Glutamatergic neuron (in vitro differentiated cells): ENCODE measurements around the gene STIM2. TPM values are rescaled to one million over a fixed set of nuclear protein-coding genes. Genes with fewer than 3 reads are reported as not detected.

Source experiments
- DNase-seq: peaks from one replicate; pipeline ENCODE4 v3.0.0; 2022
- H3K27ac Mint-ChIP-seq: one replicate; pipeline ENCODE4 v1.8.0; 2020; ENCODE audit warnings: mild to moderate bottlenecking, mixed read lengths, inconsistent platforms; ENCODE audit not compliant: unreplicated experiment
- H3K27me3 Mint-ChIP-seq: one replicate; pipeline ENCODE4 v1.8.0; 2020; ENCODE audit warnings: mild to moderate bottlenecking, moderate library complexity, mixed read lengths, inconsistent platforms; ENCODE audit not compliant: unreplicated experiment
- H3K36me3 Mint-ChIP-seq: one replicate; pipeline ENCODE4 v1.8.0; 2020; ENCODE audit warnings: mild to moderate bottlenecking, mixed read lengths, inconsistent platforms; ENCODE audit not compliant: unreplicated experiment
- H3K4me1 Mint-ChIP-seq: one replicate; pipeline ENCODE4 v1.8.0; 2020; ENCODE audit warnings: mild to moderate bottlenecking, low read depth, mixed read lengths, inconsistent platforms; ENCODE audit not compliant: unreplicated experiment
- H3K4me3 Mint-ChIP-seq: one replicate; pipeline ENCODE4 v1.8.0; 2020; ENCODE audit warnings: mild to moderate bottlenecking, mixed read lengths, inconsistent platforms; ENCODE audit not compliant: unreplicated experiment
- H3K9me3 Mint-ChIP-seq: one replicate; pipeline ENCODE4 v1.8.0; 2020; ENCODE audit warnings: mild to moderate bottlenecking, moderate library complexity, mixed read lengths, inconsistent platforms; ENCODE audit not compliant: unreplicated experiment
- CTCF ChIP-seq: fragments of 200-600 bp; sonication (generic); IDR thresholded peaks from one replicate; pipeline ENCODE4 v1.5.0; 2021; ENCODE audit not compliant: partially characterized antibody, unreplicated experiment
- total RNA-seq: library from RNA; stranded (reverse); fragmentation: NEBNext Ultra II Directional; extraction: Animal tissue kit (Norgen Biotek cat#: 25700); gene quantifications from one replicate; pipeline ENCODE4 v1.2.1, GENCODE V29; 2021; ENCODE audit not compliant: unreplicated experiment

Gene STIM2
- total RNA-seq, 1 donor from 2014 or later, result 28.2 TPM

- no peaks in the 10 kb centered on the region for H3K27me3 Mint-ChIP-seq
- H3K27ac Mint-ChIP-seq, result no peak overlapping the region
- no peaks in the 10 kb centered on the region for H3K9me3 Mint-ChIP-seq
- H3K4me3 Mint-ChIP-seq, result no peak overlapping the region
- TF ChIP-seq CTCF, result no peak
- H3K36me3 Mint-ChIP-seq, result peaks cover 10% of the 10 kb centered on the region
- no peaks in the 10 kb centered on the region for H3K4me1 Mint-ChIP-seq
- no peak for DNase-seq
Measured at GRCh38 chr4:27019766-27020165, 159.1 kb downstream of the STIM2 start.

DNA sequence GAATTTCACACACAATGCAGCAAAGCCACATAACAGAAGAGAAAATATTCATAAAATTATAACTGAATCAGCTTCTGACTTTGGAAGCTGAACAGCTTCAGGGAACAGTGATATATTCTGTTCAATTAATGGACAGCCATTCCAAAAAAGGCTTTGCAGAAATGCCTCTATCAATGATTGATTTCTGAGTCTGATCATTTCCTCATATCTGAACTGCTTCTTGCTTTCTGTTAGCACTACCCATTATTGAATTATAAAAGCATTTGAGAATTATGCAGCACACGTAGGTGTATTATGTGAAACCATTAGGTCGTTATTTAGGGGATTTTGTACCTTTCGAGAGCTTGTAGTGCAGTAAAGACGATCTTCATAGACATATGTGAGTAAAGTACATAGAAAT, 159.6 kb downstream of the STIM2 start:
- TF ChIP-seq CTCF, result no peak
- Mint-ChIP-seq H3K4me1 (no peaks in the 10 kb centered on the region), H3K27me3 (no peaks in the 10 kb centered on the region), H3K27ac (peak overlapping the region; percentile 60), H3K36me3 (peaks cover 8% of the 10 kb centered on the region), H3K9me3 (no peaks in the 10 kb centered on the region), H3K4me3 (no peak overlapping the region)
- no peak for DNase-seq

DNA sequence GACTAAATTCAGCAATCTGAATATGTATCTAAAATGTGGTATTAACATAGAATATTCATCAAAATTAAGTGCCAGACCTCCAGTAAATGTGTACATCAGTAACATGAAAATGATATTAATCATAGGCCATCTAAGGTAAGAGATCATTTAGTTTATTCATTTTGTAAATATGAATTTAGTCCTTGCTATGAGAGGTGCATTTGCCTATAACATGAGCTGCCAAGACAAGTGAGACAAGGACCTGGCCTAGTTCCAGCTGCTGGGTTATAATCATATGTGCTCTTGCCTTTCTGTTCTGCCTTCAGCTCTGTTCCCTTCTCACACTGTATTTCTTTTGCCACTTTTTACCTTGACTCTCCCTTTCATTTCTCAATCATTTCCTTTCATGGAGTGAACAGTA, 160.0 kb downstream of the STIM2 start:
- Mint-ChIP-seq H3K9me3 (no peaks in the 10 kb centered on the region), H3K27ac (peak overlapping the region; percentile 60), H3K36me3 (peaks cover 6% of the 10 kb centered on the region), H3K4me3 (no peak overlapping the region), H3K27me3 (no peaks in the 10 kb centered on the region), H3K4me1 (no peaks in the 10 kb centered on the region)
- no peak for DNase-seq
- no peak for TF ChIP-seq CTCF

- no peak overlapping the region for H3K4me3 Mint-ChIP-seq
- no peaks in the 10 kb centered on the region for H3K27me3 Mint-ChIP-seq
- DNase-seq, result no peak
- no peak for TF ChIP-seq CTCF
- H3K9me3 Mint-ChIP-seq, result no peaks in the 10 kb centered on the region
- no peaks in the 10 kb centered on the region for H3K36me3 Mint-ChIP-seq
- no peaks in the 10 kb centered on the region for H3K4me1 Mint-ChIP-seq
- H3K27ac Mint-ChIP-seq, result no peak overlapping the region
Measured at GRCh38 chr4:27022963-27023362, 162.3 kb downstream of the STIM2 start.

GRCh38 chr4:27023366-27023765, 162.7 kb downstream of the STIM2 start:
- Mint-ChIP-seq H3K27ac (no peak overlapping the region), H3K36me3 (no peaks in the 10 kb centered on the region), H3K4me1 (no peaks in the 10 kb centered on the region), H3K4me3 (no peak overlapping the region), H3K27me3 (no peaks in the 10 kb centered on the region), H3K9me3 (no peaks in the 10 kb centered on the region)
- no peak for TF ChIP-seq CTCF
- no peak for DNase-seq
